Measurements from ENCODE around the gene ARL15. TPM values are rescaled to one million over a fixed set of nuclear protein-coding genes. Genes with fewer than 3 reads are reported as not detected.

The ARL15 gene
- total and polyA plus RNA-seq, 9 of the 15 experiments (the other 6 are each of a cell fraction or from before 2014, with no cell fraction given): 18.5 to 80.4 (median 57.0) TPM

DNA sequence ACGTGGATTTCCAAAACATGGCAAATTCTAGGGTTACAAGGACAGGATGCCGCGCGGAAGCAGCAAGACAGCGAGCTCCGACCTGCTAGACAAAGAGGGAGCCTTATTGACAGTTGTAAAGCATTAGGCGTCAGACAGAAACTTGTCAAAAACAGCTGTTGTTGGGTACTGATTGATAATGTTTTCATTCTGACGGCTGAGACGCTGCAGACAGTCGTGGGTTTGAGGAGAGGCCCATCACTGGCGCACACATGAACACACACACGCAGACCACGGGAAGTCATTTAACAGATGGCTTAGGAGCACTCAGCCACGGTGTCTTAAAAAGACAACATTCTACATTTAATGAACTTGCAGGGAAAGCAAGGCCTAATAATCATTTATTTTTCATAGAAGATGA is 426.0 kb downstream of the ARL15 start:
- WGBS (ENCODE audit: insufficient coverage, low coverage, missing lambda C conversion rate): 88% methylated on average over 14 of the region's 14 CpGs
- BruUV-seq (replicated peaks): TSS peak; percentile 52

DNA sequence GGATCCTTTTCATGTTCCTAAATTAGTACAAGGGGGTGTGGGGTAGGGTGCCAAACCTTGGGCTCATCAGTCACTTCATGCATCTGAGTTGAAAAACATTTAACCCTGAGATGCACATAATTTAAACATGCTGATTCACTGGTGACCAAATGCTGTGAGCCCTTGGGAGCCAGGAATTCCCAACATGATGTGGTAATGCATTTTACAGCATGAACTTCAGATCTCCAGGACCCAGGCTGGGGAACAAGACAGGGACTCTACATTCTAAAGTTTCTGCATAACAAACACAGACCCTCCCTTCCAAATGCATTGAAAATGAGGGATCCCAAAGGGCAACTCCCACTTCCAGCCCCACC is 427.7 kb downstream of the ARL15 start:
- no peak for ATAC-seq
- in situ Hi-C loops (cut with MboI): no loop called here
- CTCF ChIA-PET (ENCODE audit: low intra/inter-chr PET ratio): no interaction called here

More for the DNA sequence above, 426.0 kb downstream of the ARL15 start:
- no peak overlapping the region; the same call in 2 of the 3 replicates for H3K27ac ChIP-seq (ENCODE audit: extremely low read depth, low read depth, low read length)
- no peaks in the 10 kb centered on the region for H3K79me2 ChIP-seq (ENCODE audit: control insufficient read depth, insufficient read depth, low read length)
- ChIA-PET POLR2A (no interaction called here), CTCF (ENCODE audit: low intra/inter-chr PET ratio) (no interaction called here)
- H3K4me3 ChIP-seq: no peak overlapping the region
- H4K20me1 ChIP-seq (replicated peaks; ENCODE audit: control insufficient read depth, insufficient read depth, low read length): no peaks in the 10 kb centered on the region; the same call in 1 of the 2 replicates
- in situ Hi-C loops (cut with MboI) (no loop called here), intact Hi-C loops (cut with micrococcal nuclease) (no loop called here)
- H3K4me2 ChIP-seq (ENCODE audit: insufficient read depth, low read length): no peak overlapping the region
- no peak overlapping the region for H3K9ac ChIP-seq (ENCODE audit: insufficient read depth in 1 of 2, low read depth in 2 of 2, low read length in 2 of 2)
- H3K36me3 ChIP-seq (ENCODE audit: control insufficient read depth, insufficient read depth, low read length): peaks cover 26% of the 10 kb centered on the region
- DNase-seq (ENCODE audit: extremely low read depth in 1 of 4, low spot score in 3 of 4): no peak
- H3K9me3 ChIP-seq (replicated peaks; ENCODE audit: control insufficient read depth, insufficient read depth, low read depth, low read length): no peaks in the 10 kb centered on the region
- H2AFZ ChIP-seq (ENCODE audit: low read depth, low read length): no peak overlapping the region
- TF ChIP-seq TEAD2 (tag; IDR thresholded peaks at IDR 0.05): no peak
- no peak for TF ChIP-seq TEAD1 (CRISPR knock-in tag; IDR thresholded peaks at IDR 0.05)
- no peak for TF ChIP-seq ETS2 (tag; IDR thresholded peaks at IDR 0.05; ENCODE audit: borderline replicate concordance, poor library complexity, severe bottlenecking)
- no peak for TF ChIP-seq TCFL5 (CRISPR knock-in tag; conservative IDR thresholded peaks at IDR 0.05)
- TF ChIP-seq SP2 (IDR thresholded peaks at IDR 0.05; ENCODE audit: extremely low read depth, low read depth, low read length, poor library complexity, severe bottlenecking): no peak
- TF ChIP-seq ZBTB17 (CRISPR knock-in tag; IDR thresholded peaks at IDR 0.05): no peak
- no peak for TF ChIP-seq CREB1 (IDR thresholded peaks at IDR 0.05)
- no peak for TF ChIP-seq CREB1 (CRISPR knock-in tag; IDR thresholded peaks at IDR 0.05)
- H3K4me1 ChIP-seq (replicated peaks in 1 of 2; ENCODE audit: control insufficient read depth in 2 of 2, insufficient read depth in 2 of 2, low read length in 2 of 2): no peaks in the 10 kb centered on the region
- ATAC-seq: no peak
- FAIRE-seq: no peak
- no peaks in the 10 kb centered on the region for H3K27me3 ChIP-seq (ENCODE audit: control insufficient read depth in 2 of 2, insufficient read depth in 2 of 2, low read length in 2 of 2)
- no peaks in the 10 kb centered on the region for H3K9me1 ChIP-seq (ENCODE audit: control insufficient read depth, insufficient read depth, low read length)

More for the DNA sequence above, 427.7 kb downstream of the ARL15 start:
- Histone ChIP-seq H3K4me1 (replicated peaks in 1 of 2; ENCODE audit: control insufficient read depth in 2 of 2, insufficient read depth in 2 of 2, low read length in 2 of 2) (no peaks in the 10 kb centered on the region), H3K9me1 (ENCODE audit: control insufficient read depth, insufficient read depth, low read length) (no peaks in the 10 kb centered on the region), H3K79me2 (ENCODE audit: control insufficient read depth, insufficient read depth, low read length) (no peaks in the 10 kb centered on the region), H4K20me1 (replicated peaks; ENCODE audit: control insufficient read depth, insufficient read depth, low read length) (no peaks in the 10 kb centered on the region; the same call in 1 of the 2 replicates), H3K9me3 (replicated peaks; ENCODE audit: control insufficient read depth, insufficient read depth, low read depth, low read length) (no peaks in the 10 kb centered on the region), H3K4me2 (ENCODE audit: insufficient read depth, low read length) (no peak overlapping the region), H3K9ac (ENCODE audit: insufficient read depth in 1 of 2, low read depth in 2 of 2, low read length in 2 of 2) (no peak overlapping the region), H3K27me3 (ENCODE audit: control insufficient read depth in 2 of 2, insufficient read depth in 2 of 2, low read length in 2 of 2) (no peaks in the 10 kb centered on the region), H3K36me3 (ENCODE audit: control insufficient read depth, insufficient read depth, low read length) (peaks cover 26% of the 10 kb centered on the region), H3K27ac (ENCODE audit: extremely low read depth, low read depth, low read length) (no peak overlapping the region), H2AFZ (ENCODE audit: low read depth, low read length) (no peak overlapping the region), H3K4me3 (no peak overlapping the region)
- no peak for DNase-seq (ENCODE audit: extremely low read depth in 1 of 4, low spot score in 3 of 4)
- POLR2A ChIA-PET: interaction anchor here (1.0 kb wide), 1 partner anchor 20 kb away, joined by 3 read pairs; no protein-coding TSS in a partner anchor
- intact Hi-C loops (cut with micrococcal nuclease): no loop called here
- no peak for FAIRE-seq
- BruUV-seq (replicated peaks): no TSS peak
- no peak for TF ChIP-seq SREBF1 (IDR thresholded peaks at IDR 0.05; ENCODE audit: borderline replicate concordance, low read depth, low read length)
- no peak for TF ChIP-seq NR2C2 (CRISPR knock-in tag; IDR thresholded peaks at IDR 0.05)
- no peak for TF ChIP-seq NR2C2 (tag; IDR thresholded peaks at IDR 0.05)

Measured in K562 (cell line).